T-helper 2 cell (primary cell): ENCODE measurements around the gene MSI2.
"Not testable (repeated sequence)": the region's sequence is repeated elsewhere in the genome, so short reads cannot be mapped to it uniquely, and the experiment has no call there.

Experiments used
- DNase-seq, 5 experiments: peaks; one replicate each; pipeline versions ENCODE4 v3.0.0 to v3.0.0-alpha.2; 2012 to 2022

The MSI2 gene

GRCh38 chr17:57293077-57293476 is 36.8 kb downstream of the MSI2 start:
- DNase-seq: no peak

GRCh38 chr17:57294101-57294500 is 37.8 kb downstream of the MSI2 start:
- DNase-seq: no peak

- DNase-seq: peak in 1 of 5 experiments; percentile 5
Observed at GRCh38 chr17:57294629-57295501, 38.5 kb downstream of the MSI2 start.

GRCh38 chr17:57295526-57296023 is 39.3 kb downstream of the MSI2 start:
- no peak for DNase-seq

- no peak for DNase-seq
Observed at GRCh38 chr17:57296231-57296630, 39.9 kb downstream of the MSI2 start.

GRCh38 chr17:57299176-57299575 is 42.9 kb downstream of the MSI2 start:
- no peak for DNase-seq

GRCh38 chr17:57300592-57300991 is 44.3 kb downstream of the MSI2 start:
- not testable (repeated sequence) for DNase-seq

- DNase-seq: no peak
Observed at GRCh38 chr17:57302690-57303465, 46.6 kb downstream of the MSI2 start.

- DNase-seq: no peak
Observed at GRCh38 chr17:57305144-57305728, 48.9 kb downstream of the MSI2 start.

- no peak for DNase-seq
Observed at GRCh38 chr17:57305908-57306504, 49.7 kb downstream of the MSI2 start.

- DNase-seq: no peak
Observed at GRCh38 chr17:57308543-57309186, 52.3 kb downstream of the MSI2 start.

GRCh38 chr17:57309479-57309878 is 53.2 kb downstream of the MSI2 start:
- no peak for DNase-seq

- no peak for DNase-seq
Observed at GRCh38 chr17:57311281-57312216, 55.2 kb downstream of the MSI2 start.

- no peak for DNase-seq
Observed at GRCh38 chr17:57312242-57312641, 55.9 kb downstream of the MSI2 start.

GRCh38 chr17:57313097-57313835 is 56.9 kb downstream of the MSI2 start:
- no peak for DNase-seq

- no peak for DNase-seq
Observed at GRCh38 chr17:57315061-57316015, 59.0 kb downstream of the MSI2 start.

GRCh38 chr17:57316361-57316760 is 60.0 kb downstream of the MSI2 start:
- DNase-seq: no peak

GRCh38 chr17:57317079-57317478 is 60.8 kb downstream of the MSI2 start:
- DNase-seq: no peak

GRCh38 chr17:57318913-57319312 is 62.6 kb downstream of the MSI2 start:
- no peak for DNase-seq
